Natural killer cell (primary cell): ENCODE results near the gene DISC1. TPM values are rescaled to one million over a fixed set of nuclear protein-coding genes. Genes with fewer than 3 reads are reported as not detected.

Experiments
- ATAC-seq, 3 donors: fragments of 150-1000 bp in 2 of 3; fragments of 200-7000 bp in 1 of 3; cut with Tn5 transposase; 1 replicate in 1 of 3; 2 replicates in 2 of 3; pipeline ENCODE4 v1.10.0; 2021; ENCODE audit warnings: mild to moderate bottlenecking in 2 of 3, moderate library complexity in 2 of 3
- DNase-seq, 2 donors: peaks; one replicate each; pipeline versions ENCODE4 v3.0.0 to v3.0.0-alpha.2; 2013 to 2021; ENCODE audit warnings: mixed read lengths in 1 of 2
- H3K27ac ChIP-seq: one replicate; pipeline ENCODE4 v1.5.1; 2013; ENCODE audit warnings: mild to moderate bottlenecking, low read length
- H3K27me3 ChIP-seq: one replicate; pipeline ENCODE4 v1.6.1; 2013; ENCODE audit warnings: low read length; ENCODE audit not compliant: control insufficient read depth, insufficient read depth
- H3K36me3 ChIP-seq: one replicate; pipeline ENCODE4 v1.6.1; 2013; ENCODE audit warnings: low read length; ENCODE audit not compliant: control insufficient read depth, insufficient read depth
- H3K4me1 ChIP-seq: one replicate; pipeline ENCODE4 v1.6.1; 2013; ENCODE audit warnings: low read length; ENCODE audit not compliant: control insufficient read depth, insufficient read depth
- H3K4me3 ChIP-seq: one replicate; pipeline ENCODE4 v1.5.1; 2013; ENCODE audit warnings: low read length
- H3K9me3 ChIP-seq: one replicate; pipeline ENCODE4 v1.6.1; 2013; ENCODE audit warnings: low read length; ENCODE audit not compliant: control insufficient read depth, insufficient read depth
- H3K27ac Mint-ChIP-seq, 2 donors: one replicate each; pipeline ENCODE4 v1.8.0; 2022; ENCODE audit warnings: mild to moderate bottlenecking in 2 of 2, mixed read lengths in 2 of 2, moderate library complexity in 1 of 2
- H3K27me3 Mint-ChIP-seq, 2 donors: one replicate each; pipeline ENCODE4 v1.8.0; 2022; ENCODE audit warnings: low read depth in 2 of 2, mixed read lengths in 2 of 2
- H3K36me3 Mint-ChIP-seq: one replicate; pipeline ENCODE4 v1.8.0; 2022; ENCODE audit warnings: mixed read lengths
- H3K4me1 Mint-ChIP-seq, 2 donors: one replicate each; pipeline ENCODE4 v1.8.0; 2022; ENCODE audit warnings: mixed read lengths in 2 of 2
- H3K4me3 Mint-ChIP-seq: one replicate; pipeline ENCODE4 v1.8.0; 2022; ENCODE audit warnings: mild to moderate bottlenecking, moderate library complexity, mixed read lengths
- H3K9me3 Mint-ChIP-seq, 2 donors: one replicate each; pipeline ENCODE4 v1.8.0; 2022; ENCODE audit warnings: mixed read lengths in 2 of 2
- WGBS: methylation state at CpG from one replicate; pipeline ENCODE4 v1.1.7; 2013; ENCODE audit warnings: missing lambda C conversion rate; ENCODE audit not compliant: insufficient coverage; 5-methylcytosine and 5-hydroxymethylcytosine counted together
- intact Hi-C: fragments of 100-400 bp; cut with micrococcal nuclease; formaldehyde crosslinking; loops from one replicate; pipeline ENCODE4 v1.14.2; 2022
- total RNA-seq, 4 donors: library from RNA; stranded (reverse); fragments of 120-200 nt in 1 of 4; gene quantifications; one replicate each; pipeline versions ENCODE4 v1.2.3 to v1.2.4, GENCODE V29; 2013 to 2022
- TF ChIP-seq, protein P1 (sequence below): fragments of 200-600 bp; IDR thresholded peaks from one replicate; pipeline ENCODE4 v1.8.0; 2022; ENCODE audit warnings: antibody characterized with exemption

DISC1 gene
- total RNA-seq, 3 donors from 2014 or later (not counting 1 experiment from before 2014, with no cell fraction given), result 5.9 to 10.7 (median 9.7) TPM

GRCh38 chr1:231882790-231883189, 256.2 kb downstream of the DISC1 start:
- H3K4me1 Mint-ChIP-seq, result peaks cover 6 to 14% of the 10 kb centered on the region in 2 donors
- no peaks in the 10 kb centered on the region for H3K27me3 Mint-ChIP-seq
- 90% methylated on average over 8 of the region's 8 CpGs for WGBS
- Histone ChIP-seq H3K36me3 (no peaks in the 10 kb centered on the region), H3K4me3 (no peak overlapping the region), H3K4me1 (no peaks in the 10 kb centered on the region), H3K27me3 (no peaks in the 10 kb centered on the region), H3K9me3 (no peaks in the 10 kb centered on the region), H3K27ac (no peak overlapping the region)
- intact Hi-C loops, result no loop called here
- no peaks in the 10 kb centered on the region for H3K36me3 Mint-ChIP-seq
- DNase-seq (no peak), ATAC-seq (no peak)
- no peaks in the 10 kb centered on the region for H3K9me3 Mint-ChIP-seq
- H3K27ac Mint-ChIP-seq, result no peak overlapping the region
- no peak overlapping the region for H3K4me3 Mint-ChIP-seq
- TF ChIP-seq, protein P1, sequence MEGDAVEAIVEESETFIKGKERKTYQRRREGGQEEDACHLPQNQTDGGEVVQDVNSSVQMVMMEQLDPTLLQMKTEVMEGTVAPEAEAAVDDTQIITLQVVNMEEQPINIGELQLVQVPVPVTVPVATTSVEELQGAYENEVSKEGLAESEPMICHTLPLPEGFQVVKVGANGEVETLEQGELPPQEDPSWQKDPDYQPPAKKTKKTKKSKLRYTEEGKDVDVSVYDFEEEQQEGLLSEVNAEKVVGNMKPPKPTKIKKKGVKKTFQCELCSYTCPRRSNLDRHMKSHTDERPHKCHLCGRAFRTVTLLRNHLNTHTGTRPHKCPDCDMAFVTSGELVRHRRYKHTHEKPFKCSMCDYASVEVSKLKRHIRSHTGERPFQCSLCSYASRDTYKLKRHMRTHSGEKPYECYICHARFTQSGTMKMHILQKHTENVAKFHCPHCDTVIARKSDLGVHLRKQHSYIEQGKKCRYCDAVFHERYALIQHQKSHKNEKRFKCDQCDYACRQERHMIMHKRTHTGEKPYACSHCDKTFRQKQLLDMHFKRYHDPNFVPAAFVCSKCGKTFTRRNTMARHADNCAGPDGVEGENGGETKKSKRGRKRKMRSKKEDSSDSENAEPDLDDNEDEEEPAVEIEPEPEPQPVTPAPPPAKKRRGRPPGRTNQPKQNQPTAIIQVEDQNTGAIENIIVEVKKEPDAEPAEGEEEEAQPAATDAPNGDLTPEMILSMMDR, result no peak

GRCh38 chr1:231883382-231883781, 256.8 kb downstream of the DISC1 start:
- Mint-ChIP-seq H3K27me3 (peaks cover 0 to 3% of the 10 kb centered on the region in 2 donors), H3K27ac (no peak overlapping the region), H3K9me3 (no peaks in the 10 kb centered on the region), H3K4me3 (no peak overlapping the region), H3K36me3 (no peaks in the 10 kb centered on the region), H3K4me1 (peaks cover under 1 to 8% of the 10 kb centered on the region in 2 donors)
- DNase-seq (peak in 1 of 2 donors; percentile 9), ATAC-seq (no peak)
- H3K9me3 ChIP-seq, result no peaks in the 10 kb centered on the region
- H3K4me3 ChIP-seq, result no peak overlapping the region
- H3K27me3 ChIP-seq, result no peaks in the 10 kb centered on the region
- intact Hi-C loops, result no loop called here
- H3K36me3 ChIP-seq, result no peaks in the 10 kb centered on the region
- TF ChIP-seq, protein P1, result no peak
- WGBS, result 89% methylated on average over 1 of the region's 1 CpG
- H3K27ac ChIP-seq, result no peak overlapping the region
- H3K4me1 ChIP-seq, result no peaks in the 10 kb centered on the region

GRCh38 chr1:231885209-231885854, 258.7 kb downstream of the DISC1 start:
- TF ChIP-seq, protein P1, result no peak
- no peaks in the 10 kb centered on the region for H3K4me1 ChIP-seq
- H3K4me1 Mint-ChIP-seq, result peaks cover 0 to 4% of the 10 kb centered on the region in 2 donors
- DNase-seq, result no peak
- no peak for ATAC-seq
- H3K9me3 ChIP-seq, result no peaks in the 10 kb centered on the region
- intact Hi-C loops, result no loop called here
- peaks cover 0 to 3% of the 10 kb centered on the region in 2 donors for H3K27me3 Mint-ChIP-seq
- H3K27ac ChIP-seq, result no peak overlapping the region
- H3K4me3 ChIP-seq, result no peak overlapping the region
- H3K36me3 Mint-ChIP-seq, result no peaks in the 10 kb centered on the region
- no peaks in the 10 kb centered on the region for H3K27me3 ChIP-seq
- no peak overlapping the region for H3K27ac Mint-ChIP-seq
- no peak overlapping the region for H3K4me3 Mint-ChIP-seq
- H3K9me3 Mint-ChIP-seq, result no peaks in the 10 kb centered on the region
- WGBS, result 85% methylated on average over 7 of the region's 7 CpGs
- H3K36me3 ChIP-seq, result no peaks in the 10 kb centered on the region

DNA sequence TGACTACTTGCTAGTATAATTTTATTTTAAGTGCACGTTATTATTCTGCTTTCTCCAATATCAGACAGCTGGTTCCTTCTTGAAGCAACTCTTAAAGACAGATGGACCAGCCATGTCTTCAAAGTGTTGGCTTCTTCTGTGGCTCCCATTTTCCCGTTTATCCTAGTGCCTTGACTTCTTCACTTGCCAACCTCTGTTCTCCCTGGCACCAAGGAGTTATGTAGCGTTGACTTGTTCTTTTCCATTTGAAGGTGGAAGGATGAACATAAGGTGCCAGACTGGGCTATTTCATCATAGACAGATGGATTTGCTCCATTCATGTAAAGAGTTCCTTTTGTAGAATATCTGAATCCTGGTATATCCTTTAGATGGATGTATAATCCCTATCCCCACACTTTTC, 260.6 kb downstream of the DISC1 start:
- Histone ChIP-seq H3K4me3 (no peak overlapping the region), H3K27me3 (no peaks in the 10 kb centered on the region), H3K9me3 (no peaks in the 10 kb centered on the region), H3K36me3 (no peaks in the 10 kb centered on the region), H3K27ac (no peak overlapping the region), H3K4me1 (no peaks in the 10 kb centered on the region)
- WGBS, result 97% methylated on average over 3 of the region's 3 CpGs
- Mint-ChIP-seq H3K27me3 (peaks cover 0 to 3% of the 10 kb centered on the region in 2 donors), H3K27ac (no peak overlapping the region), H3K4me1 (peaks cover 0 to 4% of the 10 kb centered on the region in 2 donors), H3K36me3 (no peaks in the 10 kb centered on the region), H3K9me3 (no peaks in the 10 kb centered on the region), H3K4me3 (no peak overlapping the region)
- intact Hi-C loops, result no loop called here
- no peak for DNase-seq
- no peak for ATAC-seq
- TF ChIP-seq, protein P1, result no peak
